Neuronal stem cell (in vitro differentiated cells): ENCODE measurements around the gene FAM81A.
"Not testable (repeated sequence)": the region's sequence is repeated elsewhere in the genome, so short reads cannot be mapped to it uniquely, and the experiment has no call there.

Source experiments
- DNase-seq: peaks from one replicate; pipeline ENCODE4 v3.0.0-alpha.2; 2013; ENCODE audit warnings: low spot score
- H2AFZ ChIP-seq: one replicate; pipeline ENCODE4 v1.6.1; 2013; ENCODE audit warnings: mild to moderate bottlenecking, low read length, inconsistent platforms
- H2AK5ac ChIP-seq: 2 replicates; pipeline ENCODE4 v1.6.1; 2013; ENCODE audit warnings: low read depth, mild to moderate bottlenecking, inconsistent platforms, low read length, moderate library complexity, mixed read lengths
- H2BK120ac ChIP-seq: 2 replicates; pipeline ENCODE4 v1.6.1; 2013; ENCODE audit warnings: low read depth, mild to moderate bottlenecking, inconsistent platforms, low read length, moderate library complexity, mixed read lengths
- H2BK12ac ChIP-seq: one replicate; pipeline ENCODE4 v1.6.1; 2013; ENCODE audit warnings: low read length, inconsistent platforms
- H2BK15ac ChIP-seq: 2 replicates; pipeline ENCODE4 v1.6.1; 2013; ENCODE audit warnings: mild to moderate bottlenecking, low read length, inconsistent platforms, mixed read lengths
- H2BK5ac ChIP-seq: one replicate; pipeline ENCODE4 v1.6.1; 2013; ENCODE audit warnings: inconsistent platforms, mild to moderate bottlenecking, low read length, moderate library complexity
- H3K14ac ChIP-seq: one replicate; pipeline ENCODE4 v1.6.1; 2013; ENCODE audit warnings: low read length, inconsistent platforms
- H3K18ac ChIP-seq: 2 replicates; pipeline ENCODE4 v1.6.1; 2013; ENCODE audit warnings: low read length, inconsistent platforms
- H3K23ac ChIP-seq: 2 replicates; pipeline ENCODE4 v1.6.1; 2013; ENCODE audit warnings: low read depth, mild to moderate bottlenecking, mixed read lengths, low read length, inconsistent platforms; ENCODE audit not compliant: poor library complexity
- H3K27ac ChIP-seq: replicated peaks from 3 replicates; pipeline ENCODE4 v1.5.1; 2013; ENCODE audit warnings: low read length, inconsistent platforms
- H3K27me3 ChIP-seq, 3 experiments: 2 replicates each; pipeline ENCODE4 v1.6.1; 2013; ENCODE audit warnings: low read length in 3 of 3, mild to moderate bottlenecking in 2 of 3, inconsistent platforms in 1 of 3, low read depth in 1 of 3, mixed read lengths in 1 of 3, moderate library complexity in 1 of 3; ENCODE audit not compliant: control insufficient read depth in 3 of 3, insufficient read depth in 3 of 3
- H3K36me3 ChIP-seq, 2 donors: replicated peaks in 1 of 2; 2 replicates each; pipeline ENCODE4 v1.6.1; 2013; ENCODE audit warnings: low read length in 2 of 2; ENCODE audit not compliant: control insufficient read depth in 2 of 2, insufficient read depth in 2 of 2
- H3K4ac ChIP-seq: 2 replicates; pipeline ENCODE4 v1.6.1; 2013; ENCODE audit warnings: inconsistent platforms, mild to moderate bottlenecking, low read length, moderate library complexity
- H3K4me1 ChIP-seq, 2 donors: 1 replicate in 1 of 2; 2 replicates in 1 of 2; pipeline ENCODE4 v1.6.1; 2013; ENCODE audit warnings: low read length in 2 of 2, low read depth in 1 of 2; ENCODE audit not compliant: control insufficient read depth in 2 of 2, insufficient read depth in 1 of 2
- H3K4me2 ChIP-seq: one replicate; pipeline ENCODE4 v1.6.1; 2013; ENCODE audit warnings: mild to moderate bottlenecking, low read length, inconsistent platforms; ENCODE audit not compliant: insufficient read depth, poor library complexity, severe bottlenecking
- H3K4me3 ChIP-seq, 2 donors: 2 replicates each; pipeline ENCODE4 v1.5.1; 2013; ENCODE audit warnings: low read length in 2 of 2, mild to moderate bottlenecking in 2 of 2, inconsistent platforms in 1 of 2, moderate library complexity in 1 of 2
- H3K79me1 ChIP-seq: one replicate; pipeline ENCODE4 v1.6.1; 2013; ENCODE audit warnings: low read depth, mild to moderate bottlenecking, inconsistent platforms, low read length, moderate library complexity
- H3K9ac ChIP-seq: one replicate; pipeline ENCODE4 v1.6.1; 2013; ENCODE audit warnings: mild to moderate bottlenecking, low read depth, low read length, inconsistent platforms; ENCODE audit not compliant: poor library complexity
- H3K9me3 ChIP-seq, 2 donors: replicated peaks in 1 of 2; 2 replicates each; pipeline versions ENCODE3 to v1.6.1; 2013; ENCODE audit warnings: low read length in 2 of 2, mild to moderate bottlenecking in 2 of 2, inconsistent platforms in 1 of 2, low read depth in 1 of 2, mixed read lengths in 1 of 2, moderate library complexity in 1 of 2; ENCODE audit not compliant: control insufficient read depth in 2 of 2, insufficient read depth in 1 of 2
- H4K8ac ChIP-seq: one replicate; pipeline ENCODE4 v1.6.1; 2013; ENCODE audit warnings: low read depth, mild to moderate bottlenecking, inconsistent platforms, low read length, moderate library complexity
- H4K91ac ChIP-seq: one replicate; pipeline ENCODE4 v1.6.1; 2013; ENCODE audit warnings: low read length, low read depth, mild to moderate bottlenecking, inconsistent platforms; ENCODE audit not compliant: poor library complexity
- WGBS, 2 donors: extraction: QIAGEN DNeasy Blood & Tissue Kit; methylation state at CpG; one replicate each; pipeline ENCODE4 v1.1.7; 2013; ENCODE audit warnings: missing lambda C conversion rate in 2 of 2, mixed read lengths in 1 of 2; ENCODE audit not compliant: insufficient read length in 2 of 2, insufficient replicate concordance in 1 of 2; ENCODE audit errors: extremely low coverage in 2 of 2; 5-methylcytosine and 5-hydroxymethylcytosine counted together

Gene FAM81A

GRCh38 chr15:59400103-59400813 is 37.7 kb upstream of the FAM81A start:
- Histone ChIP-seq H2BK15ac (no peak overlapping the region), H3K4ac (no peak overlapping the region), H3K9ac (peak overlapping the region; percentile 51), H2BK120ac (no peak overlapping the region), H3K23ac (no peak overlapping the region), H4K91ac (no peak overlapping the region), H3K36me3 (no peaks in the 10 kb centered on the region), H3K18ac (no peak overlapping the region), H3K9me3 (no peaks in the 10 kb centered on the region), H3K14ac (no peak overlapping the region), H3K27me3 (no peaks in the 10 kb centered on the region), H3K4me1 (peaks cover 5 to 6% of the 10 kb centered on the region in 2 donors), H3K4me3 (no peak overlapping the region), H3K27ac (no peak overlapping the region), H2AK5ac (no peak overlapping the region), H4K8ac (no peak overlapping the region), H2BK5ac (no peak overlapping the region), H3K4me2 (no peak overlapping the region), H2BK12ac (no peak overlapping the region), H2AFZ (peak overlapping the region; percentile 56), H3K79me1 (no peaks in the 10 kb centered on the region)
- no CpG with 5 or more reads among the region's 13 CpGs for WGBS, 2 donors
- no peak for DNase-seq

- not testable (repeated sequence) for H4K8ac ChIP-seq, H3K4me1 ChIP-seq, H2BK12ac ChIP-seq, H3K14ac ChIP-seq, H2BK5ac ChIP-seq, H3K27me3 ChIP-seq, H3K9ac ChIP-seq, H3K36me3 ChIP-seq, H2BK120ac ChIP-seq, H3K27ac ChIP-seq, H3K4me2 ChIP-seq, H2AK5ac ChIP-seq, H3K79me1 ChIP-seq, DNase-seq, H3K4ac ChIP-seq, H2BK15ac ChIP-seq, H3K23ac ChIP-seq, H4K91ac ChIP-seq, H3K9me3 ChIP-seq, H3K18ac ChIP-seq, H3K4me3 ChIP-seq
- WGBS, 2 donors: no CpG with 5 or more reads among the region's 10 CpGs
- peak overlapping the region; percentile 79 for H2AFZ ChIP-seq
Measured at GRCh38 chr15:59401051-59401823, 36.7 kb upstream of the FAM81A start.

DNA sequence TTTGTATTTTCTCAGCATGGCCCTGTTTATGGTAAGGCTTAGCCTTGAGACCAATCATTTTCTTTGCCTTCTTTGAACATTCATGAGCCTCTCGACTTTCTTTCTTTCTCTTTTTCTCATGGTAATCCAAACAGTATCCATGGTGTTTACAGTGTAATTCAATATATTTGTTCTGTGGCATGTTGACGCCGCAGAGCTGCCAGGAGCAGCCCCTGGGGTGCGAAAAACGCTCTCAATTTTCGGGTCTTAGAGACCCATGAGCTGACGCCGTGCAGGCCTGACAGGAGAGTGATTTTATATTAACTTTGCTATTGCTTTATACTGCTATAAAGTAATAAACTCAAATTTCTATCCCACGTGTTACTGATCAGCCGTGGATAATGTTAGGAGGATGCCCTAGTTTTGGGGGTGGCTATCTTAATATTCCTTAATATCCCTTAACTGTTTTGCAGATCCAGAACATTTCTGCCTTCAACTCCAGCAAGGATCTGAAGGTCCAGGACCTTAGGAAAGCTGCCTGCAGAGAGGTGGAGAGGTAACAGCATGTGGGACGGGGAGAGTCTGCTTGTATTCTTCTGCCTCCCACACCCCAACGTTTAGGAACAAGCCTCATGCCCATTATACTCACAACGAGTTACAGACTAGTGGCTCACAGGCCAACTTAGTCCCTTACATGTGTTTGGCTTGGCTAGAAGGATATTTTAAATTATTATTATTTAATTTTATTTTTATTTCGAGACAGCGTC is 36.0 kb upstream of the FAM81A start:
- Histone ChIP-seq H3K23ac (no peak overlapping the region), H4K91ac (no peak overlapping the region), H2AK5ac (no peak overlapping the region), H3K9me3 (no peaks in the 10 kb centered on the region), H3K4ac (no peak overlapping the region), H4K8ac (no peak overlapping the region), H3K14ac (no peak overlapping the region), H3K27ac (no peak overlapping the region), H3K9ac (no peak overlapping the region), H3K4me3 (no peak overlapping the region), H2BK5ac (no peak overlapping the region), H2BK120ac (no peak overlapping the region), H2BK15ac (no peak overlapping the region), H3K36me3 (no peaks in the 10 kb centered on the region), H3K79me1 (no peaks in the 10 kb centered on the region), H2BK12ac (no peak overlapping the region), H3K27me3 (no peaks in the 10 kb centered on the region), H3K4me1 (peaks cover 5 to 6% of the 10 kb centered on the region in 2 donors), H3K4me2 (no peak overlapping the region), H3K18ac (no peak overlapping the region), H2AFZ (peak overlapping the region; percentile 79)
- WGBS, 2 donors: no CpG with 5 or more reads among the region's 15 CpGs
- DNase-seq: no peak

DNA sequence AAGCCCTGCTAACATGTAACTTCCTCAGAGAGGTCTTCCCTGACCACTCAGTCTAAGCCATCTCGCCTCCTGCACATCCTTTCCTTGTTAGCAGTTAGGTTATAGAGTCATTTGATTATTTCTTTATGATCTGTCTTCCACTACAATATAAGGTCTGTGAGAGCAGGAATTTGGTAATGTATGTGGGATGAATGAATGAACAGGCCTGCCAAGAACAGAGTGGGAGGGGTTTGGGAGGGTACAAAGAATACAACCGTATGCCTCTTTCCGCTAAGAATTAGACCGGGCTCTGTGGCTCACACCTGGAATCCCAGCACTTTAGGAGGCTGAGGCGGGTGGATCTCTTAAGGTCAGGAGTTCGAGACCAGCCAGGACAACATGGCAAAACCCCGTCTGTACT is 32.9 kb upstream of the FAM81A start:
- H3K14ac ChIP-seq: no peak overlapping the region
- no peak overlapping the region for H3K4me2 ChIP-seq
- no peaks in the 10 kb centered on the region for H3K9me3 ChIP-seq
- H2BK15ac ChIP-seq: no peak overlapping the region
- H2AK5ac ChIP-seq: no peak overlapping the region
- H3K27ac ChIP-seq: no peak overlapping the region
- H2BK12ac ChIP-seq: no peak overlapping the region
- H3K4ac ChIP-seq: no peak overlapping the region
- no peak overlapping the region for H3K18ac ChIP-seq
- no peak for DNase-seq
- H4K8ac ChIP-seq: no peak overlapping the region
- H3K27me3 ChIP-seq: no peaks in the 10 kb centered on the region
- no peak overlapping the region for H2BK120ac ChIP-seq
- no CpG with 5 or more reads among the region's 7 CpGs for WGBS, 2 donors
- no peaks in the 10 kb centered on the region for H3K36me3 ChIP-seq
- H3K9ac ChIP-seq: no peak overlapping the region
- H4K91ac ChIP-seq: no peak overlapping the region
- H3K4me3 ChIP-seq: no peak overlapping the region
- H3K23ac ChIP-seq: no peak overlapping the region
- H2AFZ ChIP-seq: no peak overlapping the region
- H3K79me1 ChIP-seq: no peaks in the 10 kb centered on the region
- no peak overlapping the region for H2BK5ac ChIP-seq
- peaks cover 5 to 6% of the 10 kb centered on the region in 2 donors for H3K4me1 ChIP-seq
